WI38 (cell line): ENCODE data around the gene INPP5D.

Experiments used
- H3K4me3 ChIP-seq: 2 replicates; pipeline ENCODE4 v1.5.1; 2011; ENCODE audit warnings: low read depth, mild to moderate bottlenecking, control low read depth, low read length
- CTCF ChIP-seq: IDR thresholded peaks from 2 replicates; pipeline ENCODE4 v1.5.1; 2012; ENCODE audit warnings: low read depth, mild to moderate bottlenecking, control low read depth, low read length

Gene INPP5D

DNA sequence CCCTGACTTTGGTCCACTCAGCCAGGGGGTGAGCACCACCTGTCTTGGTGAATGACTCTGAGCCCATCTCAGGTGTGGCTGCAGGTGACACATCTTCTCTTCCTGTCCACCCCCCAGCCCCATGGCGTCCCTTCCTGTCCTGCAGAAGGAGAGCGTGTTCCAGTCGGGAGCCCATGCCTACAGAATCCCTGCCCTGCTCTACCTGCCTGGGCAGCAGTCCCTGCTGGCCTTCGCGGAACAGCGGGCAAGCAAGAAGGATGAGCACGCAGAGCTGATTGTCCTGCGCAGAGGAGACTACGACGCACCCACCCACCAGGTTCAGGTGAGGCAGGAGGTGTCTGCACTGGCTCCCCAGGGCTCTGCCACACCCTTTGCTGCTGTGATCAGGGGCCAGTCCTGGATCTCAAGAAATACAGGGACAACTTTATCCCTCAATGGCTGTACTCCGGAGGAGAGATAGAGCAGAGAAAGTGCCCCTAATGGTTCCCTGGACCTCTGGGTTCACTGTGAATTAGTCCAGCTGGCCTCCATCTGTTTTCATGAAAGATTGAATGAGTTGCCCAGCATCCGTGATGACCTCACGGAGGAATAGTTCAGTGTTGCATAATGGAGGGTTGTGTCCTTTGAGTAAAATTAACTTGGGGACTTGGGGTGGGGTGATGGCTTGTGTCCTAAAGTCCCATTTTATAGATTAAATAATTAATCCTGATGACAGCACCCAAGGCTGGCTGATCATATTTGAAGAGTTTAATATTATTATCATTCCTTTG lies 27.4 kb upstream of the INPP5D start, which contains the start of gene NEU2:
Gene NEU2 (plus strand): TSS at position 122 of the 770 bp plus-strand sequence. CDS start 0 bp downstream, at position 122.
- TF ChIP-seq CTCF: no peak
- no peak within 1 kb of the TSS for H3K4me3 ChIP-seq

DNA sequence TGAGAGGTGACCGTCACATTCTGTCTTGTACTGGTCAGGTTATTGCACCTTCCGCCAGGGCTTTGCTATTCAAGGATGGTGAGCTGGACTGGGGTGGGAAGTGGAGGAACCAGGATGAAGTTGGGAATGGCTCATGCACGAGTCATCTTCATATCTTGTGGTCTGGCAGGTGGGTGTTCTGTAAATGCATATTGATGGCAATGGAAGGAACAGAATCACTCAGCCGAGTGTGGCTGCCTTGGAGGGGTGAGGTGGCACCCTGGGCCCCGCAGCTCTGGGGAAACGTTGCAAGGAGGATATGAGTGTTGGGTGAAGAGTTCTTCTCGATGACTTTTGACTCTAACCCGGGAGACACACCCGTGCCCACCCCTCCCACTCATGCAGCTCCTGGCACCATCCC lies 26.5 kb upstream of the INPP5D start:
- TF ChIP-seq CTCF: no peak
- H3K4me3 ChIP-seq: no peak overlapping the region

DNA sequence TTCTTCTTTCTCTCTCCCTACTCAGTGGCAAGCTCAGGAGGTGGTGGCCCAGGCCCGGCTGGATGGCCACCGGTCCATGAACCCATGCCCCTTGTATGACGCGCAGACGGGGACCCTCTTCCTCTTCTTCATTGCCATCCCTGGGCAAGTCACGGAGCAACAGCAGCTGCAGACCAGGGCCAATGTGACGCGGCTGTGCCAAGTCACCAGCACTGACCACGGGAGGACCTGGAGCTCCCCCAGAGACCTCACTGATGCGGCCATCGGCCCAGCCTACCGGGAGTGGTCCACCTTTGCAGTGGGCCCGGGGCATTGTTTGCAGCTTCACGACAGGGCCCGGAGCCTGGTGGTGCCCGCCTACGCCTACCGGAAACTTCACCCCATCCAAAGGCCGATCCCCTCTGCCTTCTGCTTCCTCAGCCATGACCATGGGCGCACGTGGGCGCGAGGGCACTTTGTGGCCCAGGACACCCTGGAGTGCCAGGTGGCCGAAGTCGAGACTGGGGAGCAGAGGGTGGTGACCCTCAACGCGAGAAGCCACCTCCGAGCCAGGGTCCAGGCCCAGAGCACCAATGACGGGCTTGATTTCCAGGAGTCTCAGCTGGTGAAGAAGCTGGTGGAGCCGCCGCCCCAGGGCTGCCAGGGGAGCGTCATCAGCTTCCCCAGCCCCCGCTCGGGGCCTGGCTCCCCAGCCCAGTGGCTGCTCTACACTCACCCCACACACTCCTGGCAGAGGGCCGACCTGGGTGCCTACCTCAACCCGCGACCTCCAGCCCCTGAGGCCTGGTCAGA lies 25.9 kb upstream of the INPP5D start:
- H3K4me3 ChIP-seq: no peak overlapping the region
- TF ChIP-seq CTCF: no peak

DNA sequence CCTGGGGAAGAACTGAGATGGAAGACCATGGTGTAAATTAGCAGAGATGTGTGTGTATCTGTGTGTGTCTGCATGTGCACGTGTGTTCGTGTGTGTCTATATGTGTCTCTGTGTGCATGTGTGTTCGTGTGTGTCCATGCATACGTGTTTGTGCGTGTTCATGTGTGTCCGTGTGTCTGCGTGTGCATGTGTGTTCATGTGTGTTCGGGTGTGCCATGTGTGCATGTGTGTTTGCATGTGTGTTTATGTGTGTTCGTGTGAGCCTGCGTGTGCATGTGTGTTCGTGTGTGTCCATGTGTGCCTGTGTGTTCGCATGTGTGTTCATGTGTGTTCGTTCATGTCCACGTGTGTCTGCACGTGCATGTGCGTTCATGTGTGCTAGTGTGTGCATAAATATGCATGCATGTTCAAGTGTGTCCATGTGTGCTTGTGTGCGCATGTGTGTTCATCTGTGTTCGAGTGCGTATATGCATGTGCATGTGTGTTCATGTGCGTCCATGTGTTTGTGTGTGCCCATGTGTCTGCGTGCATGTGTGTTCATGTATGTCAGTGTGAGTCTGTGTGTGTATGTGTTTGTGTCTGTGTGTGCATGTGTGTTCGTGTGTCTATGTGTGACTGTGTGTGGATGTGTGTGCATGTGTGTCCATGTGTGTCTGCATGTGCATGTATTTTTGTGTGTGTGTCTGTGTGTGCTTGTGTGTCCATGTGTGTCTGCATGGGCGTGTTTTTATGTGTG lies 24.5 kb upstream of the INPP5D start:
- no peak for TF ChIP-seq CTCF
- H3K4me3 ChIP-seq: no peak overlapping the region

DNA sequence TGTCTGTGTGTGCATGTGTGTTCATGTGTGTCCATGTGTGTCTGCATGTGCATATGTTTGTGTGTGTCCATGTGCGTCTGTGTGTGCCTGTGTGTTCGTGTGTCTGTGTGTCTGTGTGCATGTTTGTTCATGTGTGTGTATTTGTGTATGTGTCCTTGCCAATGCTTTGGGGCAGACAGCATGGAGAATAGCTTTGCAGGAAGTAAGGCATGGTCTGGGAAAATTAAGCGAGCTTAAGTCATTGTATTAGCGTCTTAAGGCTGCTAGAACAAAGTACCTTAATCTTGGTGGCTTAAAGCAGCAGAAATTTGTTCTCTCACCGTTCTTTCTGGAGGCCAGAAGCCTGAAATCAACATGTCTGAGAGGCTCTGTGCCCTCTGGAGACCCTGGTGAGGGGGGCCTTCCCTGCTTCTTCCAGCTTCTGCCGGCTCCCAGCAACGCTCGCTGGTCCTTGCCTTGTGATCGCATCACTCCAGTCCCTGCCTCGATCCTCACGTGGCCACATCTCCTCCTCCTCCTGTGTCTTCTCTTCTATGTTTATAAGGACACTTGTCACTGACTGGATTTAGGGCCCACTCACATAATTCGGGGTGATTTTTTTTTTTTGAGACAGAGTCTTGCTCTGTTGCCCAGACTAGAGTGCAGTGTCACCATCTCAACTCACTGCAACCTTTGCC lies 23.8 kb upstream of the INPP5D start:
- no peak for TF ChIP-seq CTCF
- H3K4me3 ChIP-seq: no peak overlapping the region

GRCh38 chr2:233037078-233037477 lies 23.1 kb upstream of the INPP5D start:
- no peak for TF ChIP-seq CTCF
- no peak overlapping the region for H3K4me3 ChIP-seq
